Stimulated activated CD4-positive, alpha-beta T cell treated with anti-CD3 and anti-CD28 coated beads, Interleukin-15, amount 100 ng/mL, for 1 hour (primary cell): ENCODE data around the gene CHMP5.

Source experiments
- DNase-seq, 2 donors: peaks; one replicate each; pipeline ENCODE4 v3.0.0-alpha.2; 2020; ENCODE audit warnings: low read depth in 1 of 2, low spot score in 1 of 2

CHMP5 gene

DNA sequence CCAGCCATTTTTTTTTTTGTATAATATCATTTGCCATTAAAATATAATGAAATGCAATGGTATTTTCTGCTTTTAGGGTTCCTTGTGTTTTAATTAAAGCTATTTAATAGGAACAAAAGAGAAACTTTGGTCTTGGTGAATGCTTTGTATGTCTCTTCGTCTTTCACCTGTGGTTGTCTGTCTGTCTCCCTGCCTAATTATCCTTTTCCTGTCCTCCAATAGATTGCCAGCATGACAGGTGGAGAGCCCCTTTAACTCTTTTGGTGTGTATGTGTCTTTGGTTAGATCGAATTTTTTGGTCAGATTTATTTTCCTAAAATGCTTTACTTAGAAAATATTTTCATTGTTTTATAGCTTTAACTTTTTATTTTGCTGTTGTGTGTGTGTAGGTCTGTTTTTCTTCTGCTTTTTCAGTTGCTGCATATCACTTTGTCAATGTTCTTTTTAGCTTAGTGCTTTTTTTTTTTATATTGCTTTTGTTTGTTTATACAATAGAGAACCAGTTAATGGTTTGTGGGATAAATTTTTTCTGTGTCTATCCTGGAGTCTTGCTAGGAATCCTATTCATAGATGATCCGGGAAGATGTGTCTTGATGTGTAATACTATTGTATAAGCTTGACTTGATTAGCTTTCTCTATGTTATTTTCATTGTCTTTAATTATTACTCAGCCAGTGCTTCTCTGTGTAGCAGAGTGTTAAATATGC is 8.6 kb downstream of the CHMP5 start:
- DNase-seq = no peak

DNA sequence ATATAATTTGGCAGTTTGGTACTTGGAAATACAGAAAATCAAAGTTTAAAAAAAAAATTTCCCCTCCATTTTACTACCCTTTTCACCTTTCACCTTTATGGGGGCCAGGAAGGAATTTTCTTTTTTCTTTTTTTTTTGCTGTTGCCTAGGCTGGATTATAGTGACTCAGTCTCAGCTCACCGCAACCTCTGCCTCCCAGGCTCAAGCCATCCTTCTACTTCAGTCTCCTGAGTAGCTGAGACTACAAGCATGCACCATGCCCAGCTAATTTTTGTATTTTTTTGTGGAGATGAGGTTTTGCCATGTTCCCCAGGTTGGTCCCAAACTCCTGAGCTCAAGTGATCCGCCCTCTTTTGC is 9.1 kb downstream of the CHMP5 start:
- no peak for DNase-seq

DNA sequence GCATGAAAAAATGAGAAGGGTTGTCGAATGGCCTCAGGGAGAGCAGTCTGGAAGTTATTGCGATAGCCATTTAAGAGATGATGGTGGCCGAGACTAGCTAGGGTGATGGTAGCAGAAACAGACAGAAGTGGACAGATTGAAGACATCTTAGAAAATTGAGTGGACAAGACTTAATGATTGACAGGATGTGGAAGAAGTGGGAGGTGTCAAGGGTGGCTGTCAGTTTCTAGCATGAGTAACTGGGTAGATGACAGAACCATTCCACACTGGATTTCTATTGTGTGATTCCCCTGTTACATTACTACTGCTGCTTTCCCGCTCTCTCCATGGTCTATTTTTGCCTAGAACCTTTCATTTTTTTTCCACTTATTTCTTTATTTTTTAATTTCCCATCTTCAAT is 12.6 kb downstream of the CHMP5 start:
- DNase-seq = no peak

GRCh38 chr9:33285502-33285901 is 20.7 kb downstream of the CHMP5 start:
- no peak for DNase-seq

GRCh38 chr9:33287087-33287490 is 22.2 kb downstream of the CHMP5 start:
- no peak for DNase-seq

DNA sequence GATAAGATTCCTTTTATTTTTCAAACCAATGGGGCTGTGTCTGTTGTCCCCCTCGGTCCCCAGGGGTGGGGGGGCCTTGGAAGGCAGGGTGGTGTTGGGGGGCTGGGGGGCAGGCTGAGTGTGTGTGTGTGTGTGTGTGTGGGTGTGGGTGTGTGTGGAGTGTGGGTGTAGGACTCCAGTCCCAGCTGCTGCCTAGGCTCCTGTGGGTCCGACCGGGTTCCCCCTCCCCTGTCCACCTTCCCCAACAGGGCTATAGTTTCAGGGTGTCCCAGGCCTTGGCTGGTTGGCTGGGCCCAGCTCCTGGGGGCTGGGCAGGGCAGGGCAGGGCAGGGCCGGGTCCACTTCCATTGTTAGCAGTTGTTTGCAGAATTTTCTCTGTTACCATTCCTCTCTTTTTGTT is 23.4 kb downstream of the CHMP5 start:
- no peak for DNase-seq

DNA sequence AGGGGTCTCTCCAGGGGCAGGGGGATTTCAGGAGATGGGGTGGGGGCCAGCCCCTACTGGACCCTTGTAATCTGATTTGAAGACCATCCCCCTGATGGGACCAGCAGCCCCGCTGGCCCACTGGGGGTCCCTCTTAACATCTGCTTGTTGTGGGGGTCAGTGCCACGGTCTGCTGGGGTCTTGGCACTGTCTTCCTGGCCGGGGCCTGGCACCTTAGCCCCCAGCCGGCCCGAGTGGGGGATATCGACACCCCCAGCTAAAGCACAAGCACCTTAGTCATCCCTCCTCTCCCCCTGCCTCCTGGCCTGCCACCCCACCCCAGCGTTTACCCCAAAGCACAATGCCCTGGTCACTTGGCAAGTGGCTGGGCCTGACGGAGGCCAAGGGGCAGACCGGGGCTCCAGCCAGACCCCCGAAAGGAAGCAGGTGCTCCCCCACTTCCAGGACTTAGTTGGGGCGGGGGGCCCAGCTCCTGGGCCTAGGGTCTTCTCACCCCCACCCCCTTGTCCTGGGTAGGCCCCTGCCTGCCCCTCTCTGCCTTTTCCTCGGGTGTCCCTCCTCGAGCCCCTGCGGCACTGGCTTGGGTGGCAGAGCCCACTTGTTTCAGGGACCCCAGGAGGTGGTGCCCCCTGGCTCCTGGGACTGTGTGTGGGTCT is 24.1 kb downstream of the CHMP5 start:
- no peak for DNase-seq

DNA sequence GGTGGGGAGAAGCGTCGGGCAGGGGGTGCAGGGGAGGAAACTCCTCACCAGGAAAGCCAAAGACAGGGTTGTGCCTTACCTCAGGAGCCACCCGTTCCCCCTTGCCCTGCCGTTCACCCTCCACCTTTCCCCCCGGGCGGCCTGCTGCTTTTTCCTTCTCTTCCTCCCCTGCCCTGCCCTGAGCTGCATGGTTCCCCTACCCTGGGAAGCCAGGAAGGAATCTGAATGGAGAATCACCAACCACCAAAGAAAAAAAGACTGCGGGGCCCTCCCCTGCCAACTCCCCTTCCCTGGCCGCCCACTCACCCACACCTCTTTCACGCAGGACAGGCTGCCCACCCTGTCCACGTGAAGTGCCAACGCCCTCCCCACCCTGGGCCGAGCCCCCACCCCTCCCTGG is 24.6 kb downstream of the CHMP5 start:
- DNase-seq = peak in 1 of 2 donors; percentile 18

- DNase-seq = no peak
Observed at GRCh38 chr9:33289936-33290246, 25.0 kb downstream of the CHMP5 start.

DNA sequence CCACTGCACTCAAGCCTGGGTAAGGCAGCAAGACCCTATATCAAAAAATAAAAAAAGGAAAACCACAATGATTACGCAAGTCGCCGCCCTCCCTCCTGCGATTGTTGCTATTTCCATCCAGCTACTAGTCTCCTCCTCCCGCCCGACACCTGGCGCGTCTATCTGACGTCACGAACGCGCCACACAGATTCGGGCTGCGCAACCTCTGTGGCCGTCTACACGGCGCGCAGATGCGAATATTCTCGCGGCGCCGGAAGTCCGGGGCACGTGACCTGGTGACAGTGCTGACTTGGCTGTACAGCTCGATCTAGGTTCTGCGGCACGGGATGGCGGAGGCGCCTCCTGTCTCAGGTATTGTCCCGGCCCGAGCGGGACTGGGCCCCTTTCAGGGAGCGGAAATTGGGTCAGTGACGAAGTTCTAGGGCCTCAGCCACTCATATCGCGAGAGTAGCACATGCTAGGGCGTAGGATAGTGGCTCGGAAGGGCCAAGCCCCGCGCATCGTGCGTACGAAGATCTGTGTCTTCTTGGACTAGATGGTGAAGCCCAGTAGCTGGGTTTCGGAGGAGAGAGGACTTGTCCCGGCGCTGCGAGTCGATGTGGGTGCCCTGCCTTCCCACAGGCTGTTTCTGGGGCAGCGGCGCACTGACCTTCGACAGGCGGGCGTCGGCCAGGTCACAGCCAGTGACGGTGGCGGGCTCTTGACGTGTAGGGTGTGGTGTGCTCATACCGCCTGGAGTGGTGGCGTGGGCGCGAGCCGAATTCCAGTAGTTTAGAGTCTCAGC is 25.6 kb downstream of the CHMP5 start, which contains the start of gene NFX1:
Gene NFX1, plus strand, starts transcription at position 270 of the 784 bp plus-strand sequence. Its CDS starts 57 bp downstream, at position 327.
- peak; percentile 95 to 96 for DNase-seq

- DNase-seq = no peak
Observed at GRCh38 chr9:33291031-33291397, 26.2 kb downstream of the CHMP5 start.

DNA sequence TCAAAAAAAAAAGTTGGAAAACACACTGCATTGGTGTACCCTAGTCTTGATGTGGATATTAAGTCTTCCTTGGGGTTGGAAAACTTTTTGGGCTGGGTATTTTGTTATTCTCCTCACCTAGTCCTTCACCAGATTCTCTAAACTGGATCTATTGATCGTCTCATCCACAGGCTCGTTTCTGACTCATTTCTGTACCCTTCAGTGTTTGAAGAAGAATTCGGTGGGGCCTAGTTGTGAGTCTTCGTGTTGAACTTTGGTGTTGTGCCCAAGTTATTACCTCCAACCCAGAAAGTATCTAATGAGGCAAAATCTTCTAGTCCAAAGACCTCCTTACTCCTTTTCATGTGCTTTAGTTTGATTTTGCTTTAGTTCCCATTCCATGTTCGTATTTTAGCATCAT is 27.1 kb downstream of the CHMP5 start:
- no peak for DNase-seq

DNA sequence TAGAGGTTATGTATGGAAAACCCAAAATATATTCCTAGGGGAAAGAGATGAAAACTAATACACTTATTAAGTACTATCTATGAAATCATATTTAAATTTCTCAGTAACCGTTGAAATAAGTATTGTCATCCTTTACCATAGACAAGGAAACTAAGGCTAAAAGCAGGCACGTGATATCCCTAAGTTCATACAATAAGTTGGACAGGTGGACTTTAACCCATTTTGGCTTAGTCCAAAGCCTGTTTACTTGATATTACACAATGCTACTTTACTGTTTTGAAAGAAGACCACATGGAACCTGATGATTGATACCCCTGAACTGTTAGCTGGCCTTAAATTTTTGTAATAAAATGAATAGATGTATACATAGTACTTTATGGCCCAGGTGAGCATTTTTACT is 28.9 kb downstream of the CHMP5 start:
- no peak for DNase-seq

DNA sequence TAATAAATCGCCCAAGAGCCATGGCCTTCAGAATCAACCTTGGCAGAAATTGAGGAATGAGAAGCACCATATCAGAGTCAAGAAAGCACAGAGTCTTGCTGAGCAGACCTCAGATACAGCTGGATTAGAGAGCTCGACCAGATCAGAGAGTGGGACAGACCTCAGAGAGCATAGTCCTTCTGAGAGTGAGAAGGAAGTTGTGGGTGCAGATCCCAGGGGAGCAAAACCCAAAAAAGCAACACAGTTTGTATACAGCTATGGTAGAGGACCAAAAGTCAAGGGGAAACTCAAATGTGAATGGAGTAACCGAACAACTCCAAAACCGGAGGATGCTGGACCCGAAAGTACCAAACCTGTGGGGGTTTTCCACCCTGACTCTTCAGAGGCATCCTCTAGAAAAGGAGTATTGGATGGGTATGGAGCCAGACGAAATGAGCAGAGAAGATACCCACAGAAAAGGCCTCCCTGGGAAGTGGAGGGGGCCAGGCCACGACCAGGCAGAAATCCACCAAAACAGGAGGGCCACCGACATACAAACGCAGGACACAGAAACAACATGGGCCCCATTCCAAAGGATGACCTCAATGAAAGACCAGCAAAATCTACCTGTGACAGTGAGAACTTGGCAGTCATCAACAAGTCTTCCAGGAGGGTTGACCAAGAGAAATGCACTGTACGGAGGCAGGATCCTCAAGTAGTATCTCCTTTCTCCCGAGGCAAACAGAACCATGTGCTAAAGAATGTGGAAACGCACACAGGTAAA is 30.0 kb downstream of the CHMP5 start:
- no peak for DNase-seq

DNA sequence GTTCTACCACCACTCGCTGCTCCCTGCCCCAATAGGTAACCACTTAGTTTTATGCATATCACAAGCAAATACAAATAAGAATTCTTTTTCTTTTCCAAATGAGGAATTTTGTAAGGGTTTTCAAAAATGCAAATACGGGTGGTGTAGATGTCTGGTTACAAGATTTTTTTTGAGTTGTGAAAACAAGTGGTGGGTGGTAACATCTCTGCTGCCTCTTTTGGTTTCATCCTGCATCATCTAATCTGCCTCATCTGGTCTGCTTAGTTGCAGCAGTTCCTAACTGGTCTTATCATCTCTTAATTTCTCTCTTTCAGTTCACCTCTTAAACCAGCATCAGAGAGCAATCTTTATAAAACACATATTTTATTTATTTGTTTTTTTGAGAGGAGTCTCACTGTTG is 30.7 kb downstream of the CHMP5 start:
- no peak for DNase-seq

DNA sequence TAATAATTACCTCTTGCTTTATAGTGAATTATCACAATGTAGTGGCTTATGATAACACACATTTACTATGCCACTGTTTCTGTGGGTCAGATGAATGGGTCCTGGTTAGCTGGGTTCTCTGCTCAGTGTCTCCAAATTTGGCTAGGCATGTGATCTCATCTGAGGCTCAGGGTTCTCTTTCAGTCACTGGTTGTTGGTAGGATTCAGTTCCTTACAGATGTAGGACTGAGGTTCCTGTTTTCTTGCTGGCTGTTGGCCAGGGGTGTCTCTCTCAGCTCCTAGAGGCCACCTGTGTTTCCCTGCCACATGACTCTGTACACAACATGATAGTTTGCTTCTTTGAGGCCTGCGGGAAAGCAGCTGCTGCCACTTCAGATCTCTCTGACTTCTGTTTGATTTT is 32.6 kb downstream of the CHMP5 start:
- no peak for DNase-seq

DNA sequence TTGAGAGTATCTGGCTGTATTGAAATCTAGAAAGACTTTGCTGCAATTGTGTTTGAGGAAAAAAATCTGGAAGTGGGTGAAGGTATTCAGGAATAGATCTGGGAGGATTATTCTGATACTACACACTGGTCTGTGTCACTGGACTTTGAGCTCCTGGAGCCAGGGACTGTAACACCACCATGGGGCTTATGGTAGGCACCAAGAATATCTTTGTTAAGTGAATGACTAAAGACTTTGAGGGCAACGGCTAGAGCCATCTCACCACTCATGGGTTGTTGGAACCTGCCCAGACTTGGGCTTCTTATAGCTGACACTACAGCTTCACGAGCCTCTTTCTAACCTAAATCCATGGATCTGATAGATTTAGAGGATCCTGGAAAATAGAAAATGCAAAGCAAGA is 35.7 kb downstream of the CHMP5 start:
- DNase-seq = no peak

GRCh38 chr9:33304362-33304761 is 39.5 kb downstream of the CHMP5 start:
- no peak for DNase-seq

GRCh38 chr9:33306037-33306436 is 41.2 kb downstream of the CHMP5 start:
- DNase-seq = no peak

DNA sequence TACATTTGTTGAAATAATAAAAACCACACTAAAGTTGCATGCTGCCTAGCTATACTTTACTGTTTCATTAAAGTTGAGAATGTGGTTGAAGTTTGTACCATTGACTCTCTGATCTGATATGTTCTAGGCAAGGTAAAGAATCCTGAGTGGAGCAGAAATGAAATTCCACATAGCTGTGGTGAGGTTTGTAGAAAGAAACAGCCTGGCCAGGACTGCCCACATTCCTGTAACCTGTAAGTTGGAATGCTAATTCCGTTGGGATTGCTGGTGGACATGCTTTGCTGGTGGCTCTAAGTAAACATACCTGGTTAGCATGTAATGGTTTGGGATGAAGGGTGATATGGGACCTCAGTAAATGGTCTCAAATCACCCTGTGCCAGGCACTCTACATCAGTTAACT is 42.2 kb downstream of the CHMP5 start:
- DNase-seq = no peak

GRCh38 chr9:33309903-33310302 is 45.1 kb downstream of the CHMP5 start:
- DNase-seq = no peak

DNA sequence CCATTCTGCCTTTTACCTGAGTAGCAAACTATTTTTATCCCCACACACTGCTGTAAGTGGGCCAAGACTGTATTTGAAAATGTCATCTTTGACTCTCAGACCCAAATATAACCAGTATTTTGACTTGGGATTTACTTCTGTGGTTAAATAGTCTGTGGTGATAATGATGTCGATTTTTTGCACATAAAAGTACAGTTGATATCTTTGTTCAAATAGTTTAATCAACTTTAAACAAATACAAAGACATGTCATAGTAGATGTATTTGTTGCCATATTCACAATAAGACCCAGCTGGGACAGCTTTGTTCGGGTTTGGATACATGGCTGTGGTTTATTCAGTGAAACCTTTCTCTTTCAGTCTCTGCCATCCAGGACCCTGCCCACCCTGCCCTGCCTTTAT is 45.9 kb downstream of the CHMP5 start:
- DNase-seq = no peak
